Stimulated activated CD4-positive, alpha-beta T cell treated with anti-CD3 and anti-CD28 coated beads, Interleukin-4, amount 100 ng/mL, for 4 hours (primary cell): ENCODE measurements around the gene LHX1.

Experiments used
- DNase-seq, 2 experiments: peaks; one replicate each; pipeline ENCODE4 v3.0.0-alpha.2; 2020

LHX1 gene

DNA sequence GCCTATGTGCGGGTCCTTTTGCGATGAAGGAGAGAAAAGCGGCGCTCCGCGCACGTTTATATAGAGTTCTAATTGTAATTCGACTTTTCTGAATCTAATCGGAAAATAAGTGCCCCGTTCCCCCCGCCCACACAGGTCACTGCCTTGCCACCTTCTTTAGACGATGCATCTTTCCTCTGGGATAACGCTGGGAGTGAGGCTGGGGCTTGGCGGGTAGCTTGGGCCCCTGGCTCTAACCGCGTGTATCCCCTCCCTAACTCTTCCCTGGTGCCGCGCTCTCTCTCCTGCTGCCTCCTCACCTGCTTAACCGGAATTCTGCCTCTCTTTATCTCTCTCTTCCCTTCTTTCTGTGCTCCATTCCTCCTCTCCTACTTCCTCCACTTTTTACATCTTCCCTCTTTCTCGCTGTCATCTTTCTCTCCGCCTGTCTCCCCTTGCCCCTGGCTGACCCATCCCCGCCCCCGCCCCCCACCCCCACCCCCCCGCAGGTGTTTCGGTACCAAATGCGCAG lies 2.6 kb downstream of the LHX1 start:
- no peak for DNase-seq

DNA sequence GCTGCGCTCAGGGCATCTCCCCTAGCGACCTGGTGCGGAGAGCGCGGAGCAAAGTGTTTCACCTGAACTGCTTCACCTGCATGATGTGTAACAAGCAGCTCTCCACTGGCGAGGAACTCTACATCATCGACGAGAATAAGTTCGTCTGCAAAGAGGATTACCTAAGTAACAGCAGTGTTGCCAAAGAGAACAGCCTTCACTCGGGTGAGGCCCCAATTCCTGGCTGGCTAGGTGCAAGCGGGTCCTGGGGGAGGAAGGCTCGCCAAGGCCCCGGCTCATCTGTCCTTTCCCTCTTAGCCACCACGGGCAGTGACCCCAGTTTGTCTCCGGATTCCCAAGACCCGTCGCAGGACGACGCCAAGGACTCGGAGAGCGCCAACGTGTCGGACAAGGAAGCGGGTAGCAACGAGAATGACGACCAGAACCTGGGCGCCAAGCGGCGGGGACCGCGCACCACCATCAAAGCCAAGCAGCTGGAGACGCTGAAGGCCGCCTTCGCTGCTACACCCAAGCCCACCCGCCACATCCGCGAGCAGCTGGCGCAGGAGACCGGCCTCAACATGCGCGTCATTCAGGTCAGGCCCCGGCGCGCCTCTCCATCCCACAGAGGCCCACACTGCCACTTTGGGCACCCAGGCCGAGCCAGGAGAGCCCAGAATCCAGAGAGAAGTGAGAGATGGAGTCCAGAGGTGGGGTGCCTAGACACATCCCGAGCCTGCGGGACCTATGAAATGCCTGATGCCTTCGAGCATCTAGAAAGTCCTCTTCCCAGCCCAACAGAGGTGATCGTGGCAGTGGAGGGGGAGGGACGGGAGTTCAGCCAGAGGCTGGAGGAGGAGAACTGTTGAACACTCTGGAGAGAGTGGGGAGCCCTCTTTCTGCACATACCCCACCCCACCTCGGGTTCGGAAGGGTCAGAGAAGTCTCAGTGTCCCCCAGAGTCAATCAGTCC lies 3.3 kb downstream of the LHX1 start:
- no peak for DNase-seq

DNA sequence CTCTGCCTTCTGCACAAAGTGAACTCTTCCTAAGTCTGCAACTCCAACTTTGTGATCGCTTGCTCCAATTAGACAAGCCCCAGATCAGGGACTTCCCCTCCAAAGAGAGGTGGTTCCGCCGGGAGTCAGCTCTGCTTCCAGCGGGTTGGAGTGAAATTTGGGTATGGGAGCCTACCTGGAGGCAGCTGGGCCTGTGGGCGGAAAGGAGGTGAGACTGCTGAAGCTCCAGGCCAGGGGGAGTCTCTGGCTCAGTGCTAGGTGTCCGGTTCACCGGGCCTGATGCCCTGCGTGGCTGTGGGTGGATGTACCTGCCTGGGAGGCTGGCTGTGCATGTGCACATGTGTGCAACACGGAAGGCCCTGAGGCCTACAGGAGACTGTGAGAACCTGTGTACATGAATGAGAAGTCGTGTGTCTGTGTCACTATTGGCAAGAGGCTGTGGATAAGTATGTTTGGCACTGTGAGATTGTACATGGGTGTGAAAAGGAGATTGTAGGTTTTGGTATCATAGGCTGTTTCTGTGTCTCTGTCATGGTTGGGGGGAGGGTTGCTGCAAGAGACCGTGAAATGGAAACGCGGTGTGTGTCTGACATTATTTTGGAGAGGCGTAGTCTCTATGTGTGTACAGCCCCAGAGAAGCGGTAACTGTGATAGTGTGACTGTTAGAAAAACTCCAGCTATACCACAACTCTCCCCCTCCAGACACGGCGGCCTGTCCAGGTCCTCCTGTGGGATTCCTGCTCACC lies 4.2 kb downstream of the LHX1 start:
- no peak for DNase-seq

DNA sequence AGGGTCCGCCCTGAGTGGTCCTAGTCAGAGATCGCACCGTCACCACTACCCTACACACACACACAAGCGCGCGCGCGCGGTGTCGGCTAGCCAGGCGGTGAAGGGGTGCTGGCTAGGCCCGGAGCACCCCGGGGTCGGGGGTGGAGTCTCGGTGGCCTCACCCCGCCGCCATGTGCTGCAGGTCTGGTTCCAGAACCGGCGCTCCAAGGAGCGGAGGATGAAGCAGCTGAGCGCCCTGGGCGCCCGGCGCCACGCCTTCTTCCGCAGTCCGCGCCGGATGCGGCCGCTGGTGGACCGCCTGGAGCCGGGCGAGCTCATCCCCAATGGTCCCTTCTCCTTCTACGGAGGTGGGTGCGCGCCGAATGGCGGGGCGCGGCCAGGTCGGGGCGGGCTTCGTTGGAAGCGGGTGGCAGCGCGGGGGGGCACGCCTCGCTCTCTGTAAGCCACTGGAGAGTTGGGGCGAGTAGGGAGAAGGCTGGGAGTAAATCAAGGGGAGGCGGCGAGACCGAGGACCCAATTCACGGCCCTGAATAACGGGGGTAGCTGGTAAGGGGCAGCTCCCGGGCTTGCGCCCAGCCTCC lies 4.8 kb downstream of the LHX1 start:
- no peak for DNase-seq

DNA sequence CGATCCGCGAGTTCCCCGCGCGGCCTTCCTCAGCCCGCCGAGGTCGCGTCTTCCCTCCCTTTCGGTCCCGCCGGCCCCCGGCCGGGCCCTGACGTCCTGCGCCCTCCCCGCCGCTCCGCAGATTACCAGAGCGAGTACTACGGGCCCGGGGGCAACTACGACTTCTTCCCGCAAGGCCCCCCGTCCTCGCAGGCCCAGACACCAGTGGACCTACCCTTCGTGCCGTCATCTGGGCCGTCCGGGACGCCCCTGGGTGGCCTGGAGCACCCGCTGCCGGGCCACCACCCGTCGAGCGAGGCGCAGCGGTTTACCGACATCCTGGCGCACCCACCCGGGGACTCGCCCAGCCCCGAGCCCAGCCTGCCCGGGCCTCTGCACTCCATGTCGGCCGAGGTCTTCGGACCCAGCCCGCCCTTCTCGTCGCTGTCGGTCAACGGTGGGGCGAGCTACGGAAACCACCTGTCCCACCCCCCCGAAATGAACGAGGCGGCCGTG lies 5.4 kb downstream of the LHX1 start:
- no peak for DNase-seq

DNA sequence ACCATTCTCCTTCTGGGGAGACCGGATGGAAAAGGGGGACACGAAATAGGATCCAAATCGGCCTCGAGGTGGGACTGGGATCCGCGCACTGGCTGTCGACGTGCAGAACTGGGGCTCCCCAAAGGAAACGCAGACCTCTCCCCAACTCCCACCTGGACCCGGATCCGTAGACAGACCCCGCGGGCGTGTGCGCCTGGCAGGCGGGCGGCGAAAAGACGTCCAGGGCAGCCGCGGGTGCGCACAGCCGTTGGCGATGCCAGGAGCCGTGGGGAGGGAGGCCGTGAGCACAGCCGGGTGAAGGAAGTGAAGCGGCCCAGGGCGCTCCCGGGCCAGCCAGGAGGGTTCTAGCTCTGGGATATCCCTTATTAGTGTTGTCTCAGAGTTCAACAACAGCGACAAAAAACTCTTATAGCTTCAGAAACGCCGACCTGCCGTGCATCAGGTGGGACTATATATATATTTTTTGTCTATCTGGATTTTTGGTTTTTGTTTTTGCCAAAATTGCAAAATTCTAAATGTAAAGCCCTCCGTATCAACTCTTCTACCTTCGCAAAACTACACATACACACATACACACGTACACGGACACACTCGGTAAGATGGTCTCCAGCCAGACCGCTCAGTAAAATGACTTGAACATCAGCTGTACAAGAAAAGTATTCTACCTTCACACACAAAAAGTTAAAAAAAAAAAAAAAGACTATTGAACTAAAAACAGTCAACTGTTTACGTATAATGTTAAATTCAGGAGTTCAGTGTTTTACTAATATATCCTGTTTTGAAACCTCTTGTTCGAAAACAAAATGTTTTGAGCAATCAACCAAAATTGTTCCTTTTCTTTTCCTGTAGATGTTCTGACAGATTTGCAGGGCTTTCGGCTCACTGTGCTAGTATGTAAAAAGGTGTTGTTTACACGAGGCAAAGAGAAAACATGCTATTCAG lies 6.2 kb downstream of the LHX1 start:
- no peak for DNase-seq

DNA sequence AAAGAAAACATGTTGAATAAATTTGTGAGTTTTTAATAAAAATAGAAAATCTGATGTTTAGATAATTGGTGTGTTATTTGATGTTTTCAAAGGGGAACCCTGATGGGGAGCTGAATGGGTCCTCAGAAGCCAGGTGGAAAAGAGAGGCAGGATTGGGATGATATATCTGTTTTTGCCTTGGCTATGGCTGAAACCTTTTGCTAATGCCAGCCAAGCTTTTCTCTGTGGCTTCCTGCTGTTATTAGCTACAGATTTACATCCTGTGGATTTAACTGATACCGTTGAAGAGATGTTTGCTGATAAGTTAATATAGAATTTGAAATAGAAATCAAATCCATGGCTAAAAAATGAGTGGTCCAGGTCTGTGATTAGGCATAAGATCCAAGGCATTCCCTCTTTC lies 7.3 kb downstream of the LHX1 start:
- DNase-seq, result no peak

DNA sequence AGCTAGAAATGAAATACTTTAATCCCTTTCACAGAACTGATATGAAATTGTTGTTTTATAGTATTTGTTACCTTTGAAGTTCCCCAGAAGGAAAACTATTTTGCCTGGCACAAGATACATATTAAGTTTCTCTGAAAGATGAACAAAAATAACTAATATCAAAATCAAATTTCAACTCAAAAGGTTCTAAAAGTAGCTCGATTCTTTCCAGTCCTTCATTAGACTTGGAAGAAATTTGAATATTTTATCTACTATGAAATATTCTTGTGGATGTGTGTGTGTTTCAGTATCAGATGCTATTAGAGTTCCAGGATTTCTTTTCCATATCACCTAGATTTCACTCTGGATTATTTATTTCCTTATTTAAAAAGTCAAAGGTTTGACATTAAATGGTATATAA lies 7.9 kb downstream of the LHX1 start:
- DNase-seq, result no peak

DNA sequence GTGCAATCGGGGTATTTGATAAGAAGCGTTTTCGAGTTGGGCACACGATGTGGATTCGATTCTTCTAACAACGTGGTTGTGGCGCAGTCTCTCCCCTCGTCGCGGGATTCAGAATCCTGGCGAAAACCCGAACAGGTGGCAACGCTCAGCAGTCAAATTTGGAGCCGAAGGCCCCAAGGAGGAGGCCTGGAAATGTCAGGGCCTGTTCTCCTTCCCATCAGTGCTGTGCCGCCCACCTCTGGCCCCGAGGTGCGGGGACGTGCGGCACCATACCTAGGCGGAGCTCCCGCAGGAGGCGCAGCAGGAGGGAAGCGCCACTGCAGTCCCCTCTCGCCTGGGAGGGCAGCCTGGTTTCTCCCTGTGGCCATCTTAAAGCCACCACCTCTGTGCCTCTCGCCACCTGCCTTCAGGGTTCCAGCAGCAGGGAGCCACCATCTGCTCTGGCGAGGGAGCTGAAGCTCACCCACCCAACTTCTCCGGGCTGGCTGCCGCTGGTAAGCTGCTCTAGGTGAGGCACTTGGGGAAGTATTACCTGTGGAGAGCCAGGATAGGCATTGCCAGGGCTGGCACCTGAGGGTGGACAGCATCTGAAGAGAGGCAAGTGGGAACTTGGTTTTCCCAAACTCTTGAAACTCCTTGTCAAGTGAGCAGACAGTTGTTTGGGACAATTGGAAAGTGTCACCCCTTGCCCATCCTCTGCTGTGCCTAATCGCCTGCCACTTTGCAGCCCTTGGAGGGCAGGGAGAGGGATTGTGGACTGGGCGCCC lies 8.9 kb downstream of the LHX1 start:
- DNase-seq, result no peak

DNA sequence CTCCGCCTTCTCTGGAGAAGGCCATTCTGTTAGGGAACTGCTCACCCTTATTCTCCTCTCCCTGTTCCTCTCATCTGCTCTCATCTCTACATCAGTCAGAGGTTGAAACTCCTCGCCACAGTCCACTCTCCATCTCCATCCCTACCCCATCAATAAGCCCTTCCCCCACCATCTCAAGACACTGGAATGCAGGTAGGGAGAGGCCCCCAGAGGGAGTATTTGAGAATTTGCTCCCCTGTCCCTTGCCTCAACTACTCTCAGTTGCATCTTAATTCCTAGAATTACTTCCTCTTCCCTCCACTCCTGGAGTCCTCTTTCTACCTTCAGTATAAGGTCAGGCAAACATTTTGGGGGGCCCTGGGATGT lies 9.4 kb downstream of the LHX1 start:
- no peak for DNase-seq

DNA sequence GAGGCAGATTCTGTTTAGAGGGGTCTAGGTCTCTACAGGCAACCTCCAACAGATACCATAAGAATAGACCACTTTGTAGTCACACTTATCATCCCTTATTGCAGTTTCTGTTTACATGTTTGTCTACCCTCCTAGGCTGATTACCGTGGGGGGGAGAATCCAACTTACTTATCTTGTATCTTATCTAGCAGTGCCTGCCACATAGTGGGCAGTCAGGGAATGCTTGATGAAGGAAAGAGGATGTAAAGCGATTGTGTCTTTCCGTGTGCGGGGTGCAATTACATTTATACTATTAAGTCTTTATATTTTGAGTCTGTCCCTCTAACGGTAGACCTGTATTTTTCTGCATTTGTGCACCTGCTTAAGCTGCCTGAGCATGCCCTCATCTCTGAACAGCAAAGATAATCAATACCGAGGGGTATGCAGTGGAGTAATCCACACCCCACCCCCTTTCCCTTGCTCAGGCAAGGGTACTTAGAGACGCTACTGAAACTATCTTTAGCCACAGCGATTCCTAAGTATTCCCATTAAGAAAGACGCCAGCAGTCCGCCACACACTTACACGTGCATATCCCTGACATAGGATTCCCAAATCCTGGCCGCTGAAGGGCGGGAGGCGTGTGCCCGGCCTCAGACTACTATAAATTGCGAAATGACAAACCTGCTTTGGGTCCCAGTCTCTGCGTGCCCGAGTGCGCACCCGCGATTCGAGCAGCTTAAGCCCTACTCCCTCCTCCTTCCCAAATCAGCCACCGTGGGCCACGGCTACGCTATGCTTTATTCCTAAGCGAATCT lies 10.8 kb downstream of the LHX1 start:
- no peak for DNase-seq

DNA sequence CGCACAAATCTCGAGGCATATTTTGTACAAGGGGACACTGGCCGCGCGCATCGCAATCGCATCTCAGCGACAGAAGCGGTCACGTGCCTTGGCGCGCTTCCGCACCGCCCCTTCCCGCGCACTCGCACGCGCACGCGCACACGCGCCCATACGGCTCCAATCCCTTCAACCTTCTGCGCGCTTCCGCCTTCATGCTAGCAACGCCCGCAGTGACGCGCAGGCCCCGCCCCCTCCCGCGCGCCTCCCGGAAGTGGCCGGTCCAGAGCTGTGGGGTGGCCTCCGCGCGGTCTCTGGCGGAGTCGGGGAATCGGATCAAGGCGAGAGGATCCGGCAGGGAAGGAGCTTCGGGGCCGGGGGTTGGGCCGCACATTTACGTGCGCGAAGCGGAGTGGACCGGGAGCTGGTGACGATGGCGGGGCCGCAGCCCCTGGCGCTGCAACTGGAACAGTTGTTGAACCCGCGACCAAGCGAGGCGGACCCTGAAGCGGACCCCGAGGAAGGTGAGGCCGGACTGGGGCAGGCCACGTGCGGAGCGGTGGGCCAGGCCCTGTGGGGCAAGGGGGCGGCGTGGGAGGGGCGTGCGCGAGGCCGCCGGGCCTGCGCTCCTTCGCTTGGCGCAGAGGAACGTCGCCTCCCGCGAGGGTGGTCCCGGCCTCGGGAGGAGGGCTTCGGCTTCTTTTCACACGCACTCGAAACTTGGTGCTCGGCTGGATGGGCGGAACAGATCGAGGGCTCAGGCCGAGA lies 11.6 kb downstream of the LHX1 start, which contains the start of gene AATF:
Gene AATF, plus strand, starts transcription at position 238 of the 744 bp plus-strand sequence. Its CDS starts 172 bp downstream, at position 410.
- DNase-seq, result peak; percentile 95 to 96

DNA sequence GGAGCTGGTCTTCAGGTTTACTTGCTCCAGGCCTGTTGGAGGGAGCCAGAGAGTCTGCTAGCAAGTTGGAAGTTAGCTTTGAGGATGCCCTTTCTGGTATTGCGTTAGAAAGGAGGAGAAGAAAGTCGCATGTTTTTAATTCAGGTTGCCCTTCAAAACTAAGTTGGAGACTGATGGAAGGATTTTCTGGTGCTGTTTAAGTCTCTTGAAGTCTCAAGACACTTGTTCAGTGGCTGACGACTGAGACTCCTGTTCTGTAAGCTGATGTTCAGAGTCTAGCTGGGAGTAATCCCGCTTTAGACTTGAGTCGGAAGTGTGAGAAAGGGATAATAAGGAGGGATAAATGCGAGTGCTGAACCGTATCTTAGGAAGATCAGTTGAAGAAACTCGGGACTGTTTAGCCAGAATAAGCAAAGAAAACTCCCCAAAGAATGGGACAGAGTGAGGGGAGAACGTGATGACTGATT lies 12.2 kb downstream of the LHX1 start:
- DNase-seq, result no peak

DNA sequence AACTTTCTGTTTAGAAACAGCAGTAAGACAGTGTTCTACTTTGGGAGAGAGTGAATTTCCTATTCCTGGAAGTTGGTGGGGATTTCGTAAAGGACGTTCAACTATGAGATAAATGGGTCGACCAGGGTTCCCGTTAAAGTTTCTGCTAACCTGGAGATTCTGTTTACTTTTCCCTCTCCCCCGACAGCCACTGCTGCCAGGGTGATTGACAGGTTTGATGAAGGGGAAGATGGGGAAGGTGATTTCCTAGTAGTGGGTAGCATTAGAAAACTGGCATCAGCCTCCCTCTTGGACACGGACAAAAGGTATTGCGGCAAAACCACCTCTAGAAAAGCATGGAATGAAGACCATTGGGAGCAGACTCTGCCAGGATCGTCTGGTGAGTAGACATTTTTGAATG lies 12.8 kb downstream of the LHX1 start:
- DNase-seq, result no peak

DNA sequence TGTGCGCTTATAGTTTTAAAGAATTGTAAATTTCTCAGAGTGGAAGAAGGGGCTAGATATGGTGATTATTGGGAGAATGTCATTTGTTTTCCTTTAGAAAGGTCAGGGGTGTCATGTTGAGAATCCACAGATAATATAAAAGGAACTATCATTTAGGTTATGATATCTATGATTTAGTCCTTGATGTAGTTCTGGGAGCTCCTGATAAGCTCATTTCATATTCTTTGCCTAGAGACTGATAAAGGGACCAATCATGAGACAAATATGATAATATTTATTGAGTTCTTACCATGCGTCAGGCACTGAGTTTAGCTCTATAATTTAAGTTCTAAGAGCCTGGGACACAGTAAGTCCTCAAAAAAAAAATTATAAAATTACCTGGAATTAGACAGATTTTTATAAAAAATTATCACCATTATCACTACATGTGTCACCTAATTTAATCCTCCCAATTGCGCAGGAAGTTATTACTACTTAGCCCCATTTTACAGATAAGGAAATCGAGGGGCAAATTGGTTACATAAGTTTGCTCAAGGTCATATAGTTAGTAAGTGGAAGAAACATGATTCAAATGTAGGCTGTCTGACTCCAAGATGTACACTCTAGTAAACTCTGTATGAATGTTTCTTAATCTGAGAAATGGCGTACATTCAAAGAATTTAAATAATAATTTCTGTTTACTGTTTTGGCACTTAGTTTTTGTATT lies 14.0 kb downstream of the LHX1 start:
- DNase-seq, result no peak

DNA sequence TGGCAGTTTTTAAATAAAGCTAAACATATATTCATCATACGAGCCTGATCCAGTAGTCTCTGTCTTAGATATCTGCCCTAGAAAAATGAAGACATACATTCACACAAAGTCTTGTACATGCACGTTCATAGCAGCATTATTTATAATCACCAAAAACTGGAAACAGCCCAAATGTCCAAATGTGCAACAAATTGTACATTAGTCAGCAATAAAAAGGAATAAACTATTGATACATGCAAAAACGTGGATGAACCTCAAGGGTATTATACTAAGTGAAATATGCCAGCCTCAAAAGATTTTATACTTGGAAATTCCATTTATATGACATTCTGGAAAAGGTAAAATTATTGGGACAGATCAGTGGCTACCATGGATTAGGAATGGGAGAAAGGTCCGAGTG lies 34.2 kb downstream of the LHX1 start:
- no peak for DNase-seq

DNA sequence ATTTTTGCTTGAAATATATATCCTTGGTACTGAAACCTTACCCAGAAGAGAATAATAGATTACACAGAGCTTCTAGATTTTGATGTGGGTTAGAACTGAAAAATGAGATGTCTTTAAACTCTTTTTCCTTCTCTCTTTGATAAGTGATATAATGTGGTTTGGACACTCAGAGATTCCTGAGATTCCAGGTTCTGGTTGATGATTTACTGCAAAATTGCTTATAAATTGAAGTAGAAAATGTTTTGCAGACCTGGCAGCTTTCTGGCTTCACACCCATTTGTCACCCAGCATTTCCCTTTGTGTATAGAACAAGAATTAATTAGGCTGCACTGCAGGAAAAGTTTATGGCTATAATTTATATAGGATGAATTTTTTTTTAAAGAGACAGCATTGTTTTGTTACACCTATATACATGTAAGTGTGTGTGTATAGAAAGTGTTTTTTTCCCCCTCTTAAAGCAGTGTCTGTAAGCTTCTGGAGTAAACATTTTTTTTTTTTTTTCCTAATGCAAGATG lies 35.0 kb downstream of the LHX1 start:
- DNase-seq, result no peak

DNA sequence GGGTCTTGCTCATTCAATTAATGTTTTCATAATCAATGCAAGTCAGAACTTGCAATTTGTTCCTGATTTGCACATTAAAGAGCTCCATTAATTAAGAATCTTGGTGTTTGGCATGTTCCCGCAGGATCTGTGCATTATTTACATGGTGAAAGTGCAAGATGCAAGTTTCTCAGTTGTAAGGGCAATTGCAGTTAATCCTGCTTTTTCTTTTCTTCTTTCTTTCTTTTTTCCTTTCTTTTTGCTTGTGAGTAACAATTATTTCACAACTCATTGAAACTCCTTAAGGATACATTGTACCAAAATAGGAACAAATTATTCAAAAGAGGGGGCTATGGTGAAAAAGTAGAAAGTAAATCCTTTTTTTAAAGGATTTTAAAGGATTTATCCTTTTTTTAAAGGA lies 35.6 kb downstream of the LHX1 start:
- DNase-seq, result no peak
